COLO668 (cell line): ENCODE data around the gene PSMG3.
"Not testable (repeated sequence)": the region's sequence is repeated elsewhere in the genome, so short reads cannot be mapped to it uniquely, and the experiment has no call there.

Experiments
- DNase-seq: peaks from one replicate; lab custom pipeline; 2025; ENCODE audit not compliant: unreplicated experiment; lab: John Stamatoyannopoulos, UW

The PSMG3 gene

DNA sequence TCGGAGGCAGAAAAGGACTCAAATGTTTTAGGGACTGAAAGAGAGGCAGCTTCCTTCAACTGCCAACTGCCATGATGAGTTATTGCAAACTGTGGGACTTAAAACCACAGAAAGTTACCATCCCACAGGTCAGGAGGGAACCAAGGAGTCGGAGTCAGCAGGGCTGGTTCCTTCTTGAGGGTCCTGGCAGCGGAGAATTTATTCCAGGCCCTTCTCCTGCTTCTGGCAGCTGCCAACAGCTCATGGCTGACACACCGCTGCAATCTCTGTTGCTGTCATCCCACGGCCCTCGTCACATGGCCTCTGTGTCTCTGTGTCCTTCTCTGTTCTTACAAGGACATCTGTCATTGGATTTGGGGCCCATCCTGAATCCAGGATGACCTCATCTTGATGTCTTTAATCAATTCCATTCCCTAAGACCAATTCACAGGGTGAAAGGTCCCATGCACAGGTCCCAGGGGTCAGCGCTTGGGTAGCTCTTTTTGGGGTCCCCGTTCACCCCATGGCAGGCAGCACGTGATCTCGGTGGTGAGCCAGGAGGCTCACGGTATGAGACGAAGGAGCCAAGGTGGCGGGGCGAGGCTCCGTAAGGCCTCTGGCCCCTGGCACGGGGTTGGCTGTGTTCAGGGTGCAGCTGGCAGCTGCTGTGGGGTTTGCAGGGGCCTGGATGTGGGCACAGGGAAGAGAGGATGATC is 27.4 kb upstream of the PSMG3 start:
- DNase-seq: no peak

DNA sequence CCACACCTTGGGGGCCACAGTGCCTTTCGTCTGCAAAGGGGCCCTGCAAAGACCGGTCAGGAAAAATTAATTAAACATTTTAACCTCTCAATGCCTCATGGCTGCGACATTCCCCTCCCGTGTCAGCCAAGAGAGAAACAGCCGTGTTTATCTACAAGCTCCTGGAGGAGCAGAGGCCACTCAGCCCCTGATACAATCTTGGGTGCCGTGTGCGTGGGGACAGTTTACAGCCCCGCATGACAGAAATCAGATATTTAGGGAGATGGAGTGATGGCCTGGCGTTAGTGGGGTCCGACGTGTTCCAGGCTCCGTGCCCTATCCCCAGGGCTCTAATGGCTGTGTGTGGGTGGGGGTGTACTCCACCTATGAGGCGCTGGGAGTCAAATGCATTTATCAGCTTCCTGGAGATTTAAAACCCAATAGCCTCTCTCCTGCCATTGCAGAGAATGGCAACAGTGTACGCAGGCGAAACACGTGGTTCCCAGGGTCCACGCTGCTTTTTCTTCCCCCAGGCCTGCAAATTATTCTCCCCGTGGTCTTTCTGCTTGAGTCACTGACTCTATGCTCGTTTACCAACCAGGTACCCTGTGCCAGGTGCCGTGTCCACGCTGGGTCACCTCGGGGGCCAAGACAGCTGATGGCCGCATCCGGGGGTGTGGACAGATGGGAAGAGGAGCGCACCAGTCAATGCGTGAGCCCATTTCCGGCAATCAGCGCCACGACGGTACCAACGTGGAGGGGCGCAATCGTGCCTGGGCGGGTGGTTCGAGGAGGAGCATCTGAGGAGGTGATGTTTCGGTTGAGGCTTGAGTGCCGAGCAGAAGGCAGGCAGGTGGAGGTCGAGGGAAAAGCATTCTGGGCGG is 26.6 kb upstream of the PSMG3 start:
- DNase-seq: no peak

DNA sequence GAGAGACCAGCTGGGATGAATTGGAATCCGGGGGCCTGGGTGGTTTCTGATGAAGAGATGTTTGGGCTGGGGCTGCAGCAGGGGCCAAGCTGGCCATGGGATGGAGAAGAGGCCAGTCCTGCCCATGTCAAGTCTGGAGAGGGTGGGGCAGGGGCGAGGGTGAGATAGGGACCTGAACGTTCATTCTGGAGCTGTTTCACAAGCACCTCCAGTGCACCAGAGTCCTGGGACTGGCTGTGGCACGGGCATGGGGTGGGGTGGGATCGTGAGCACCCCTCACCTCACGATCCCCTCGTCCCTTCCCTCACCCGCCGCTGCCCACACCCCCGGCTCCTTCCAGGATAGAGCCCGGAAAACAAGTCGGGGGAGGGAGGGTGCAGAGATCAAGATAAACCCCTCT is 25.8 kb upstream of the PSMG3 start:
- no peak for DNase-seq

DNA sequence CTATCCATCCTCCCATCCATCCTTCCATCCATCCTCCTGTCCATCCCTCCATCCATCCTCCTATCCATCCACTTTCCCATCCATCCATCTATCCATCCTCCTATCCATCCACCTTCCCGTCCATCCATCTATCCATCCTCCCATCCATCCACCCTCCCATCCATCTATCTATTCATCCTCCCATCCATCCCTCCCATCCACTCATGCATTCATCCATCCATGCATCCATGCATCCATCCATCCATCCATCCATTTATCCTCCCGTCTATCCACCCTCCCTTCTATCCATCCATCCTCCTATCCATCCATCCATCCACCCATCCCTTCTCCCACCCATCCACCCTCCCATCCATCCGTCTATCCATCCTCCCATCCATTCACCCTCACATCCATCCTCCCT is 25.2 kb upstream of the PSMG3 start:
- no peak for DNase-seq

DNA sequence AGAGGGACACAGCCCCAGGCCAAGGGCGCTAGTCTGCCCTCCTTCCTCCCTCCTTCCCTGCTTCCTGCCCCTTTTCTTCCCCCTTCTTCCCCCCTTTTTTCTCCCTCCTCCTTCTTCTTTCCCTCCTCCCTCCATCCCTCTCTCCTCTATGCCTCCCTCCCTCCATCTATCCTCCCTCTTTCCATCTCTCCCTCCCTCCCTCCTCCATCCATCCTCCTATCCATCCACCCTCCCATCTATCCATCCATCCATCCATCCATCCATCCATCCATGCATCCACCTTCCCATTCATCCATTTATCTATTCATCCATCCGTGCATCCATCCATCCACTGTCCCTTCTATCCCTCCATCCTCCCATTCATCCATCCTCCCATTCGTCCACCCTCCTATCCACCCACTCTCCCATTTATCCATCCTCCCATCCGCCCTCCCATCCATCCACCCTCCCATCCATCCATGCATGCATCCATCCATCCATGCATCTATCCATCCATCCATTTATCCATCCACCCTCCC is 24.1 kb upstream of the PSMG3 start:
- no peak for DNase-seq

DNA sequence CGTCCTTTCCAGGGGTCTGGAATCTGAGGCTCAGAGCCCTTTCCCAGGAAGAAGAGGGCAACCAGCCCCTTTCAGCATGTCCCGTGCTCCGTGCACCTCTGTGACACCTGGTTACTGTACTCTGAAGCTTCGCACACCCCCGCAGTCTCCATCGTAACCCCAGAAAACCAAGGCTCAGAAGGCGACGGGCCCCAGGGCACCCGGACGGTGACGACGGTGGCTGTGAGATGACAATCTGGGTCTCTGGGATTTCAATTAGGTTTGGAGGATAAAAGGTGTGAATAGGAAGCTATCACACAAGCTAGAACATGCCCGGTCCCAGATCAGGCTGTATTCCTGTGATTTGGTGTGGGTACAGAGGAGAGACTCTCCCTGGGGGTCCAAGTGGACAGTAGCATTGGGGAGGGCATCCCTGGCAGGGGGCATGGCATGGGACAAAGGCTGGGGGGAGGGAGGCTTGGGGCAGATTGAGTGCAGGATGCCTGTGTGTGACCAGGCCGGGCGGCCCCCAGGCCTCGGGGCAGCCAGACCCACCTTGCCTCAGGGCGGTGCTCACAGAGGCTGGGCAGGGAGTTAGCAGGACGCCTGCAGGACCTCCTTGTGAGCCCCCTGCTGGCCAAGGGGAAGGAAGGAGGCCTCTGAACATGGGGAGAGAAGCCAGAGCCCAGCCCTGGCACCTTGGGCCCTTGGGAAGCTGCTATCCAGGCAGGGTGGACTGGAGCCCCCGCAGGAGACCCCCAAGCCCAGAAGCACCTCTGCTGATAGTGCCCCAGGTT is 23.4 kb upstream of the PSMG3 start:
- DNase-seq: peak; percentile 29

DNA sequence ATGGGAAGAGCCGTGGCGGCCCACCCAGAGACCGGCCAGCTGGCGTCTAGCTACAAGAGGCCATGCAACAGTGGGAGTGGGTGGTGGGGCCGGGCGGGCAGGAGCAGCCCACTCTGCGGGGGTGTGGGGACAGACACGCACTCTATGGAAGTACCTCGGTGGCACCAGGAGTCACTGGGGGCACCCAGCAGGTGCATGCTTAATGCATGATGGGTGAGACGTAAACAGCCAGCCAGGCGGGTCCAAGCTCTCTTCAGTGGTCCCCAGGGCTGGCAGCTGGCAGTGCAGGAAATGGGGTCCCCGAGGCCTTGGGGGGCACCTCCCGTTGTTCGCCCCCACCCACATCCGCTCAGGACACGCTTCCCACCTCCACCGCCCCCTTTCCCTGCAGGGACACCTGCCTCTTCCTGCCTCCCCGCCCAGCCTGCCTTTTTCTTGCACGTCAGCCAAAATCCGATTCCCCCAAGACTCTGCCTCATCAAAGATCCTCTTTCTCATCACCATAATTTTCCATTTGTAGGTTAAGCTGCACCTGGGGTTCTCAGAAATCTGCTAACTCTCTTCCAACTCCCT is 22.6 kb upstream of the PSMG3 start:
- no peak for DNase-seq

DNA sequence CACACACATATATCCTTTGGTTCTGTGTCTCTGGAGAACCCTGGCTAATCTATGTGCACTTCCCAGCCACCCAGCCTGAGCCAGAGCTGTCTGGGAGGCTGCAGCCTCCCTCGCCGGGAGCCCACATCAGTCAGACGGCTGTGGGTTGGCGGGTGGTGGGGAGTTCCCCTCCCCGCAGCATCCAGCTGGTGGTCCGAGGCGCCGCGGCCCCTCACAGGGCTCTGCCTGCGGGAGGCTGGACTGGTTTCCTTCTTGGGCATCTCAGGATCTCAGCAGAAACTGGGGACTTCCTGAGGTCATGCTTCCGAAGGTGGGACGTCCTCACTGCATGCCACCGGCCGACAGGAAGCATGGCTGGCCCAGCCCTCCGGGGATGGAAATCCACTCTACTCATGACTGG is 22.0 kb upstream of the PSMG3 start:
- DNase-seq: no peak

DNA sequence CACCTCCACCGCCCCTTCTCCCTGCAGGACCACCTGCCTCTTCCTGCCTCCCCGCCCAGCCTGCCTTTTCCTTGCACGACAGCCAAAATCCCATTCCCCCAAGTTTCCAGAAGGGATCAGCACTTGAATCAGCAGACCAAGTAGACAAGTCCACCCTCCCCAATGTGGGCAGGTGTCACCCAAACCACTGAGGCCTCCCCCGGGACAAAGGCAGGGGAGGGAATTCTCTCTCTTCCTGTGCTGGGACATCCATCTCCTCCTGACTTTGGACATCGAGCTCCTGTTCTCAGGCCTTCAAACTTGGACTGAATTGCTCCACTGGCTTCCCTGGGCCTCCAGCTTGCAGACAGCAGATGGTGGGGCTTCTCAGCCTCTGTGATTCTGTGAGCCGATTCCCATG is 21.6 kb upstream of the PSMG3 start:
- no peak for DNase-seq

DNA sequence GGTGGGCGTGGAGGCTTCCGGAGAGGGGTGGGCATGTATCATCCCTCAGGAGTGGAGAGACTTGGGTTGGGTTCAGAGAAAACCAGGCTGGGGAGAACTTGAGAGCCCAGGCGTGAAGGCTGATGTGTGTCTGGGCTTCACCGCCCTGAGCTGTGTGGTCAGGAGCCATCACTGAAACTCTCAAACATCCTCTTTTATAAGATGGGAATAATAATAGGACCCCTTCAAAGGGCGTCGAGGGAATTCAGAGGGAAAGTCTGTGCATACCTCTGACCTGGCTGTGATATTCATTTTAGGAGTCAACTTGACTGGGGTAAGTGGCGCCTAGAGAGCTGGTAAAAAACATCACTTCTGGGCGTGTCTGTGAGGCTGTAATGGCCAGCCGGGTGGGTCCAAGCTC is 21.1 kb upstream of the PSMG3 start:
- no peak for DNase-seq

DNA sequence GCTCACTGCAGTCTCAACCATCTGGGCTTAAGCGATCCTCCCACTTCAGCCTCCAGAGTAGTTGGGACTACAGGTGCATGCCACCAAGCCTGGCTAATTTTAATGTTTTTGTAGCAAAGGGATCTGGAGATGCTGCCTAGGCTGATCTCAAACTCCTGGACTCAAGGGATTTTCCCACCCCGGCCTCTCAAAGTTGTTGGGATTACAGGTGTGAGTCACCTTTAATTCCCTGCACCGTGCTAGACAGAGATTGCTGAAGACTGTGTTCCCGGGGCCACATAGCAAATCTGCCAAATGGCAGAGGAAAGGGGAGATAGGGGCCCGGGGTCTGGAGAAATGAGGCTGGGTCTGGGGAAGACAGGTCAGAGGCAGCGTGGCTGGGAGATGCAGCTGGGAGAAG is 20.6 kb upstream of the PSMG3 start:
- no peak for DNase-seq

DNA sequence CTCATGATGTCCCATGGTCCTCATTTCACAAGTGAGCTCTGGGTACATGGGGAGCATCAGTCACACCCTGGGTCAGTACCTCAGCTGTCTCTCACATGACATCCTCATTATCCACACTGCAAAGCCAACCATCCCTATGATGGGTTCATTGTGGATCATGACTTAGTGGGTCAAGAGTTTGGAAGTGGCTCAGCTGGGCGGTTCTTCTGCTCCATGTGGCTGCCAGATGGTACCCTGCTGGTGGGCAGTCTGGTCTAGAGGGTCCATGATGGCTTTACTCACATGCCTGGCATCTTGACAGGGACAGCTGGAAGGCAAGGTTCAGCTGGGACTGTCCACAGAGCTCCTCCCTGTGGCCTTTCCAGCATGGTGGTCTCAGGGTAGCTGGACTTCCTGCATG is 19.1 kb upstream of the PSMG3 start:
- DNase-seq: no peak

DNA sequence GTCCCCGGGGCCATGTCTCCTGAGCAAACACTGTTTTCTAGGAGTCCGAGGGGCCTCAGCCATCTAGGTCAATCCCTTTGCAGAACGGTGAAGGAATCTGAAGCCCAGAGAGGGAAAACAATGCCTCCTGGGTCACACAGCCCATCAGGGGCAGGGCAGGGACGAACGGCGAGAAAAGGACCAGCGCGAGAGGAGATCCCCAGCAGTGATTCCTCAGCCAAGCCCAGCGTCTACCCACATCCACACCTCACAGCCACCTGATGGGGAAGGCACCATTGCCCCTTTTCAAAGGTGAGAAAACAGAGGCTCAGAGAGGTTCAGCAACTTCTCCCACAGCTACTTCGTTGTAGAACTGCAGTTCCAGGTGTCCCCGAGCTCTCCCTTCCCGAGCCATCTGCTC is 17.9 kb upstream of the PSMG3 start:
- no peak for DNase-seq

DNA sequence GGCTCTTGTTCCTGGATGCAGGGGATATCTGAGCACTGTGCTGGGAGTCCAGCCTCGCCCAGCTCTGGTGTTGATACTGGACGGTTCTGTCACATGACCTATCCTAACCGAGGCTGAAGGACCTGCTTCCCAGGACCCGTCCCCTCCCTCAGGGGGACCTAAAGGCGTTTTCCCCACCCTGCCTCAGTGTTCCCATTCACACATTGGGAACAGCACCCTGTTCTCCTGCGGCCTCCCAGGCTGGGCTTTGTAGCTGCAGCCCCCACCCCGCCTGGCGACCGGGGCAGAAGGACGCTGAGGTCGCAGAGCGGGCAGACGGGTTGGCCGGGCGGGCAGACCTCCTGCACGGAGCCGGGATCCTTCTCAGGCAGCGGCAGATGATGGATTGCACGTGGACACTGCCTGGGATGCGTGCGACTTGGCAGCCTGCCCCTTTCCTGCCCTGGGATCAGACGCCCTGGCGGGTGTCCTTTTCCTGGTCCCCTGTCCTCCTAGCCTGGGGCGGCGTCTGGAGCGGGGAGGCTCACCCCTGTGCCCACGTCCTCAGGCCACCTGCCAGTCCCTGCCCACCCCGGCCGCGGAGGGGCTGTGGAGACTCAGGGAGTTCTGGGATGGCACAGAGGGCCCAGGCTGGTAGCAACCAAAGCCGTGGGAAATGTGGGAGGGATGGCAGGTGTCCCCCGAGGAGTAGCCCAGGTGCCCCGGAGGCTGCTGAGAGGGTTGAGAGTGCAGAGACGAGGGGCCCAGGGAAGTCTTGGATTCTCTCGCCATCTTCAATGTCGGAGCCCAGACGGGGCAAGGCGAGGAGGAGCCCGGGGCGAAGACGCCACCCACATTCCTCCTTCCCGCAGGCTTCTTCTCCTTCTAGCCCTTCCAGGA is 17.2 kb upstream of the PSMG3 start:
- DNase-seq: peak; percentile 39

DNA sequence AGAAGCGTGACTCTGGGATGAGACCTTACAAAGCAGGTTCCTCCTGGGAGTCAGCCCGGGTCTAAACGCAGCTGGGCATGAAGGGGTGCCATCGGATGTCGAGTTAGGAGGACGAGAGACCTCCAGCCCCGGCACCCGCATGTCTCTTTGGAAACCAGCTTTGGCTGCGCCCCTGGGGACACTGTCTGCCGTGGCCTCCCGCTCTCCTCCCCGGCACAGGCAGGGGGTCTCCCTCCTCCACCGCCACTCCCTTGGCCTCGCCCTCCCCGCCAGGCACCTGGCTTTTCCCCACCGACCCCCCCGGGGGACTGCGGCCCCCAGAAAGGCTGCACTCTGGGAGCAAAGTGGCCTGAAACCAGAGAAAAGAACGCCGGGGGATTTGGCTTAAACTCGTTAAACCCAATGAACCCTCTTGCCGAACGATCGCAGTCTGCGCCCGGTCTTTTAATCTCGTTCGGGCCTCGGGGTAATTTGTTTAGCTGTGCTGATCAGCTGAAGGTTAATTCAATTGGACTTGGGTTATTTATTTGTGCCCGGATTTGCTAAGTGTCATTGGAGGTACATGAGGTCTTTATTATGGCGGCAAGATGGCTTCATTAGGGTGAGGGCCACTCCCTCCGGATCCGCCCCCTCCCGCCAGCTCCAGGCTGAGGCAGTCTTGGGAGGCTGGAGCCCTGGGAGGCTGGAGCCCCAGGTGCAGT is 16.4 kb upstream of the PSMG3 start:
- no peak for DNase-seq

DNA sequence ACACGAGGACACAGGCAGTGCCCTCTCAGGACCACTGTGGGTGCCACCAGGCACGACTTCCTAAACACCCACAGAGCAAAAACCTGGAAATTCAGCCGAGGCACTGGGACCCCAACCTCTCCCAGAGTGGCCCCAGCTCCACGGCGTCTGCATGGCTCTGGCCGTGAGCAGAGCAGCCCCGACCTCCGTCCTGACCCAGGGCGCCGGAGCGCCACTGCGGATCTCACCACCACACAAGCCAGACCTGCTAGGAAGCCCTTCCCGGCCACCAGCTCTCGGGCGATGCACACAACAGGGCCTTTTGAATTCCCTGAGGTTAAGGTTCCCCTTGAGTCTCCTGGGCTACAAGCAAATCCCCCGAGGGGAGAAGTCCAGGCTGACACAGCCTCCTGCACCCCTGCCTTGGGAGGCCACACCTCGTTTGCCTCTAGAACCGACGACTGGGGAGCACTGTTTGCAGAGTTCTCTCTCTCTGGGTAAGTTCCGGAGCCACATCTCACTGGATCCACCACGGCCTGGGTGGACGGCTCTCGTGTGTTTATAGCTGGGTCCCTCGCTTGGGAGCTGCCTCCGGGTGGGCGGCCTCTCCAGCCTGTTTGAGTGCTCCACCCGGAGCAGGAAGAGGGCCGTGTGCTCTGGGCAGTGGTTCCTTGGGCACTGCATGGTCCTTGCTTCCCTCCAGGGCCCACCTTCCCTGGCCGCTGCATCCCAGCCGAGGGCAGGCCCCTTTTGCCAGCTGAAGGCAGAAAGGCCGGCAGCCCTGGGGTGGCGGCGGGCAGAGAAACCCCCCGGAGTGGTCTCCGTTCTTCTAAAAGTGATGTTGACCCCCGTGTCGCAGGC is 15.5 kb upstream of the PSMG3 start:
- no peak for DNase-seq

DNA sequence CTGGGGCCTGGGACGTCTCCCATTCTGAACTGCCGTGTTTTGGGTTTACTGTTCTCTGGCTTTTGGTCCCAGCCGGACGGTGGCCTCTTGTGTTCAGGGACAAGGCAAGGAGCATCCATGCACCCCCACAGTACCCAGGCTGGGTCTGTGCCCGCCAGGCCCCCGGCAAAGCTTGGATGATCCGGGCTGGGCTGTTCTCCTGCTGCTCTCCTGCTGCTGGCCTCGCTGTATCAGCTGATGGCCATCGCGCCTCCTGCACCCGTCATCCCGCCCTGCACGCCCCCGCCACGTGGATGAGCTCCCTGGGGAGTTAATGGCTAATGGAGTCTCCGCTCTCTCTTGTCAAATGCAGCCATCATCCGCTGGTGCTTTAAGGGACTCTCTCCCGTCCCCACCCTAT is 14.9 kb upstream of the PSMG3 start:
- DNase-seq: no peak

DNA sequence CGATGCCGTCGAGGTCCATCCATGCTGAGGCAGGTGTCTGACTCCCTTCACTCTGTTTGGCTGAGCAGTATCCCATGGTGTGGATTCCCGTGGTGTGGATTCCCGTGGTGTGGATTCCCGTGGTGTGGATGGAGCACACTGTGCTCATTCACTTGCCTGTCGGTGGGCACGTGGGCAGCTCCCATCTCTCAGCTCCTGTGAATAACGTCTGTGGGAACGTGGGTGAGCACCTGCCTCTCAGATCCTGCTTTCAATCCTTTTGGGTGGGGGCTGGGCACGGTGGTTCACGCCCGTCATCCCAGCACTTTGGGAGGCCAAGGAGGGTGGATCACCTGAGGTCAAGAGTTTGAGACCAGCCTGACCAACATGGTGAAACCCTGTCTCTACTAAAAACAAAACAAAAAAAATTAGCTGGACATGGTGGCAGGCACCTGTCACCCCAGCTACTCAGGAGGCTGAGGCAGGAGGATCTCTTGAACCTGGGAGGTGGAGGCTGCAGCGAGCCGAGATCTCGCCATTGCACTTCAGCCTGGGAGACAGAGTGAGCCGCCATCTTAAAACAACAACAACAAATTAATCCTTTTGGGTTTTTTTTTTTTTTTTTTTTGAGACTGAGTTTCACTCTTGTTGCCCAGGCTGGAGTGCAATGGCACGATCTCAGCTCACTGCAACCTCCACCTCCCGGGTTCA is 13.6 kb upstream of the PSMG3 start:
- DNase-seq: not testable (repeated sequence)
